H9 (cell line): ENCODE results near the gene GUCY2D. TPM values are rescaled to one million over a fixed set of nuclear protein-coding genes. Genes with fewer than 3 reads are reported as not detected.

ENCODE experiments used
- DNase-seq: peaks from one replicate; pipeline ENCODE4 v3.0.0-alpha.2; 2017
- H2AFZ ChIP-seq: one replicate; pipeline ENCODE4 v1.6.1; 2013; ENCODE audit warnings: mild to moderate bottlenecking, low read length, control low read depth, moderate library complexity
- H2AK5ac ChIP-seq: 2 replicates; pipeline ENCODE4 v1.6.1; 2013; ENCODE audit warnings: low read length, control low read depth, mixed read lengths; ENCODE audit not compliant: insufficient read length
- H2BK120ac ChIP-seq: one replicate; pipeline ENCODE4 v1.6.1; 2013; ENCODE audit warnings: low read depth, mild to moderate bottlenecking, low read length, control low read depth, inconsistent platforms; ENCODE audit not compliant: poor library complexity, severe bottlenecking
- H2BK12ac ChIP-seq: 2 replicates; pipeline ENCODE4 v1.6.1; 2013; ENCODE audit warnings: low read length, control low read depth, mixed read lengths, low read depth; ENCODE audit not compliant: insufficient read length
- H2BK15ac ChIP-seq: 2 replicates; pipeline ENCODE4 v1.6.1; 2013; ENCODE audit warnings: low read depth, low read length, control low read depth
- H2BK20ac ChIP-seq: one replicate; pipeline ENCODE4 v1.6.1; 2013; ENCODE audit warnings: low read depth, mild to moderate bottlenecking, low read length, control low read depth, inconsistent platforms; ENCODE audit not compliant: poor library complexity, severe bottlenecking
- H2BK5ac ChIP-seq: 2 replicates; pipeline ENCODE4 v1.6.1; 2013; ENCODE audit warnings: low read length, control low read depth, mixed read lengths; ENCODE audit not compliant: insufficient read length
- H3K14ac ChIP-seq: 2 replicates; pipeline ENCODE4 v1.6.1; 2013; ENCODE audit warnings: low read length, control low read depth; ENCODE audit not compliant: insufficient read depth
- H3K18ac ChIP-seq: 2 replicates; pipeline ENCODE4 v1.6.1; 2013; ENCODE audit warnings: low read depth, mild to moderate bottlenecking, mixed read lengths, low read length, control low read depth; ENCODE audit not compliant: insufficient read length
- H3K23ac ChIP-seq: 2 replicates; pipeline ENCODE4 v1.6.1; 2013; ENCODE audit warnings: low read length, control low read depth, mixed read lengths, low read depth; ENCODE audit not compliant: insufficient read length
- H3K23me2 ChIP-seq: 2 replicates; pipeline ENCODE4 v1.6.1; 2013; ENCODE audit warnings: low read depth, mild to moderate bottlenecking, mixed read lengths, low read length, control low read depth; ENCODE audit not compliant: insufficient read length, poor library complexity, severe bottlenecking
- H3K27ac ChIP-seq: 2 replicates; pipeline ENCODE4 v1.5.1; 2013; ENCODE audit warnings: low read length, control low read depth, mixed read lengths, low read depth; ENCODE audit not compliant: insufficient read length
- H3K27me3 ChIP-seq: 2 replicates; pipeline ENCODE4 v1.6.1; 2013; ENCODE audit warnings: low read length, control low read depth, inconsistent platforms; ENCODE audit not compliant: insufficient read depth
- H3K4ac ChIP-seq: 2 replicates; pipeline ENCODE4 v1.6.1; 2013; ENCODE audit warnings: low read depth, mild to moderate bottlenecking, control low read depth, inconsistent platforms, low read length, moderate library complexity
- H3K4me1 ChIP-seq: 2 replicates; pipeline ENCODE4 v1.6.1; 2013; ENCODE audit warnings: low read length, control low read depth, inconsistent platforms; ENCODE audit not compliant: insufficient read depth
- H3K4me2 ChIP-seq: 2 replicates; pipeline ENCODE4 v1.6.1; 2013; ENCODE audit warnings: low read length, control low read depth, mixed read lengths; ENCODE audit not compliant: insufficient read length, insufficient read depth
- H3K56ac ChIP-seq: 2 replicates; pipeline ENCODE4 v1.6.1; 2013; ENCODE audit warnings: low read depth, mild to moderate bottlenecking, mixed read lengths, low read length, control low read depth; ENCODE audit not compliant: insufficient read length
- H3K79me1 ChIP-seq: 2 replicates; pipeline ENCODE4 v1.6.1; 2013; ENCODE audit warnings: low read depth, mild to moderate bottlenecking, moderate library complexity, low read length, control low read depth, inconsistent platforms; ENCODE audit not compliant: insufficient read depth, poor library complexity, severe bottlenecking
- H3K79me2 ChIP-seq: 2 replicates; pipeline ENCODE4 v1.6.1; 2013; ENCODE audit warnings: low read length, control low read depth, inconsistent platforms; ENCODE audit not compliant: insufficient read depth
- H3K9ac ChIP-seq: 2 replicates; pipeline ENCODE4 v1.6.1; 2013; ENCODE audit warnings: low read length, control low read depth, mixed read lengths; ENCODE audit not compliant: insufficient read length; ENCODE audit errors: extremely low read depth
- H3K9me3 ChIP-seq: one replicate; pipeline ENCODE4 v1.6.1; 2013; ENCODE audit warnings: low read depth, low read length, inconsistent platforms; ENCODE audit not compliant: control insufficient read depth
- H3T11ph ChIP-seq: one replicate; pipeline ENCODE4 v1.6.1; 2013; ENCODE audit warnings: mild to moderate bottlenecking, low read length, control low read depth, inconsistent platforms
- H4K20me1 ChIP-seq: one replicate; pipeline ENCODE4 v1.6.1; 2013; ENCODE audit not compliant: control insufficient read depth, insufficient read length, insufficient read depth
- H4K5ac ChIP-seq: 2 replicates; pipeline ENCODE4 v1.6.1; 2013; ENCODE audit warnings: low read depth, mild to moderate bottlenecking, mixed read lengths, low read length, control low read depth; ENCODE audit not compliant: insufficient read length
- H4K8ac ChIP-seq: replicated peaks from 2 replicates; pipeline ENCODE4 v1.6.1; 2013; ENCODE audit warnings: low read length, control low read depth, mixed read lengths, low read depth; ENCODE audit not compliant: insufficient read length
- H4K91ac ChIP-seq: 2 replicates; pipeline ENCODE4 v1.6.1; 2013; ENCODE audit warnings: low read depth, mild to moderate bottlenecking, moderate library complexity, mixed read lengths, low read length, control low read depth; ENCODE audit not compliant: insufficient read length
- H3K27ac Mint-ChIP-seq, 3 experiments: 2 replicates in 2 of 3; 3 replicates in 1 of 3; pipeline ENCODE4 v1.8.0; 2020 to 2021; ENCODE audit warnings: mixed read lengths in 3 of 3, mild to moderate bottlenecking in 1 of 3, moderate library complexity in 1 of 3
- H3K27me3 Mint-ChIP-seq: 2 replicates; pipeline ENCODE4 v1.8.0; 2021; ENCODE audit warnings: low read depth, mild to moderate bottlenecking, moderate library complexity, mixed read lengths
- H3K36me3 Mint-ChIP-seq, 3 experiments: 2 replicates in 2 of 3; 3 replicates in 1 of 3; pipeline ENCODE4 v1.8.0; 2020 to 2021; ENCODE audit warnings: low read depth in 3 of 3, mixed read lengths in 3 of 3; ENCODE audit not compliant: insufficient read depth in 1 of 3
- H3K4me1 Mint-ChIP-seq, 2 experiments: 2 replicates each; pipeline ENCODE4 v1.8.0; 2020; ENCODE audit warnings: mixed read lengths in 2 of 2
- H3K4me3 Mint-ChIP-seq, 2 experiments: 2 replicates in 1 of 2; 3 replicates in 1 of 2; pipeline ENCODE4 v1.8.0; 2020 to 2021; ENCODE audit warnings: mild to moderate bottlenecking in 2 of 2, mixed read lengths in 2 of 2, moderate library complexity in 1 of 2
- H3K9me3 Mint-ChIP-seq, 2 experiments: 2 replicates in 1 of 2; 3 replicates in 1 of 2; pipeline ENCODE4 v1.8.0; 2020; ENCODE audit warnings: mild to moderate bottlenecking in 2 of 2, mixed read lengths in 2 of 2, moderate library complexity in 1 of 2
- CTCF ChIP-seq: fragments of 200-600 bp; sonication (generic); conservative IDR thresholded peaks from 3 replicates; pipeline ENCODE4 v1.8.0; 2021; ENCODE audit warnings: antibody characterized with exemption, mild to moderate bottlenecking
- WGBS: extraction: QIAGEN DNeasy Blood & Tissue Kit; methylation state at CpG from one replicate; pipeline ENCODE4 v1.1.7; 2013; ENCODE audit warnings: missing lambda C conversion rate, low lambda C conversion rate, mixed read lengths; ENCODE audit not compliant: insufficient read length; ENCODE audit errors: extremely low coverage; 5-methylcytosine and 5-hydroxymethylcytosine counted together
- total RNA-seq: library from RNA; stranded (reverse); gene quantifications from 2 replicates; pipeline ENCODE4 v1.2.1, GENCODE V29; 2021

The GUCY2D gene
- total RNA-seq, 1 experiment from 2014 or later: 0.15 TPM

GRCh38 chr17:8021565-8022359 is 19.3 kb downstream of the GUCY2D start:
- Mint-ChIP-seq H3K27me3 (peaks cover 8% of the 10 kb centered on the region; the same call in 1 of the 2 replicates), H3K36me3 (peaks cover 0 to 1% (median 0%) of the 10 kb centered on the region in 3 experiments; a peak in 2 of 7 replicates), H3K27ac (no peak overlapping the region; a peak in 1 of 7 replicates), H3K4me3 (no peak overlapping the region), H3K4me1 (peaks cover 14 to 18% of the 10 kb centered on the region in 2 experiments), H3K9me3 (no peaks in the 10 kb centered on the region; a peak in 1 of 5 replicates)
- Histone ChIP-seq H3K4ac (no peak overlapping the region), H2AFZ (no peak overlapping the region), H3K4me1 (no peaks in the 10 kb centered on the region; the same call in 1 of the 2 replicates), H4K20me1 (no peaks in the 10 kb centered on the region), H3T11ph (no peak overlapping the region), H3K79me2 (no peaks in the 10 kb centered on the region), H3K27ac (no peak overlapping the region), H4K8ac (no peak overlapping the region), H3K23me2 (no peaks in the 10 kb centered on the region), H4K91ac (no peak overlapping the region), H4K5ac (no peak overlapping the region), H2BK15ac (no peak overlapping the region), H2BK5ac (no peak overlapping the region), H3K18ac (no peak overlapping the region), H2BK120ac (no peak overlapping the region), H3K79me1 (no peaks in the 10 kb centered on the region), H2BK12ac (no peak overlapping the region), H3K23ac (no peak overlapping the region), H3K14ac (no peak overlapping the region), H3K9me3 (no peaks in the 10 kb centered on the region), H3K9ac (no peak overlapping the region), H3K4me2 (no peak overlapping the region), H3K27me3 (no peaks in the 10 kb centered on the region), H3K56ac (no peak overlapping the region), H2AK5ac (no peak overlapping the region), H2BK20ac (no peak overlapping the region)
- WGBS: no CpG with 5 or more reads among the region's 13 CpGs
- TF ChIP-seq CTCF: no peak
- DNase-seq: no peak
